HuH-7 (cell line): ENCODE data around the gene PIM1.
"Not testable (repeated sequence)": the region's sequence is repeated elsewhere in the genome, so short reads cannot be mapped to it uniquely, and the experiment has no call there.

Experiments used
- DNase-seq: peaks from one replicate; pipeline ENCODE4 v3.0.0; 2011; ENCODE audit warnings: low spot score

Gene PIM1

GRCh38 chr6:37190159-37190535, 20.2 kb downstream of the PIM1 start:
- DNase-seq = no peak

GRCh38 chr6:37192666-37193065, 22.7 kb downstream of the PIM1 start:
- DNase-seq = no peak

- DNase-seq = not testable (repeated sequence)
These were observed 24.9 kb downstream of the PIM1 start for GRCh38 chr6:37194886-37195285.

GRCh38 chr6:37196451-37196850, 26.5 kb downstream of the PIM1 start:
- not testable (repeated sequence) for DNase-seq

- DNase-seq = no peak
These were observed 30.1 kb downstream of the PIM1 start for GRCh38 chr6:37200085-37200484.

- no peak for DNase-seq
These were observed 31.8 kb downstream of the PIM1 start for GRCh38 chr6:37201726-37202125.

- DNase-seq = no peak
These were observed 33.0 kb downstream of the PIM1 start for GRCh38 chr6:37202788-37203491.

- no peak for DNase-seq
These were observed 34.2 kb downstream of the PIM1 start for GRCh38 chr6:37204014-37204751.

GRCh38 chr6:37205175-37205996, 35.4 kb downstream of the PIM1 start:
- no peak for DNase-seq

GRCh38 chr6:37205997-37206340, 36.0 kb downstream of the PIM1 start:
- DNase-seq = no peak

GRCh38 chr6:37206622-37207021, 36.7 kb downstream of the PIM1 start:
- no peak for DNase-seq

- peak; percentile 52 for DNase-seq
These were observed 38.0 kb downstream of the PIM1 start for GRCh38 chr6:37207903-37208456.

GRCh38 chr6:37208793-37209192, 38.8 kb downstream of the PIM1 start:
- DNase-seq = no peak

- DNase-seq = no peak
These were observed 39.7 kb downstream of the PIM1 start for GRCh38 chr6:37209461-37210205.

- peak; percentile 56 for DNase-seq
These were observed 40.5 kb downstream of the PIM1 start for GRCh38 chr6:37210313-37210968.

- no peak for DNase-seq
These were observed 42.3 kb downstream of the PIM1 start for GRCh38 chr6:37212268-37212667.

- no peak for DNase-seq
These were observed 48.1 kb downstream of the PIM1 start for GRCh38 chr6:37218061-37218460.

- no peak for DNase-seq
These were observed 48.6 kb downstream of the PIM1 start for GRCh38 chr6:37218511-37218910.

GRCh38 chr6:37221585-37222124, 51.7 kb downstream of the PIM1 start:
- DNase-seq = no peak

- DNase-seq = peak; percentile 73
These were observed 52.4 kb downstream of the PIM1 start for GRCh38 chr6:37222125-37222967.
